H9 (cell line): ENCODE measurements around the gene TBL1X. TPM values are rescaled to one million over a fixed set of nuclear protein-coding genes. Genes with fewer than 3 reads are reported as not detected.

Source experiments
- DNase-seq: peaks from one replicate; pipeline ENCODE4 v3.0.0-alpha.2; 2017
- H2AFZ ChIP-seq: one replicate; pipeline ENCODE4 v1.6.1; 2013; ENCODE audit warnings: mild to moderate bottlenecking, low read length, control low read depth, moderate library complexity
- H2AK5ac ChIP-seq: 2 replicates; pipeline ENCODE4 v1.6.1; 2013; ENCODE audit warnings: low read length, control low read depth, mixed read lengths; ENCODE audit not compliant: insufficient read length
- H2BK120ac ChIP-seq: one replicate; pipeline ENCODE4 v1.6.1; 2013; ENCODE audit warnings: low read depth, mild to moderate bottlenecking, low read length, control low read depth, inconsistent platforms; ENCODE audit not compliant: poor library complexity, severe bottlenecking
- H2BK12ac ChIP-seq: 2 replicates; pipeline ENCODE4 v1.6.1; 2013; ENCODE audit warnings: low read length, control low read depth, mixed read lengths, low read depth; ENCODE audit not compliant: insufficient read length
- H2BK15ac ChIP-seq: 2 replicates; pipeline ENCODE4 v1.6.1; 2013; ENCODE audit warnings: low read depth, low read length, control low read depth
- H2BK20ac ChIP-seq: one replicate; pipeline ENCODE4 v1.6.1; 2013; ENCODE audit warnings: low read depth, mild to moderate bottlenecking, low read length, control low read depth, inconsistent platforms; ENCODE audit not compliant: poor library complexity, severe bottlenecking
- H2BK5ac ChIP-seq: 2 replicates; pipeline ENCODE4 v1.6.1; 2013; ENCODE audit warnings: low read length, control low read depth, mixed read lengths; ENCODE audit not compliant: insufficient read length
- H3K14ac ChIP-seq: 2 replicates; pipeline ENCODE4 v1.6.1; 2013; ENCODE audit warnings: low read length, control low read depth; ENCODE audit not compliant: insufficient read depth
- H3K18ac ChIP-seq: 2 replicates; pipeline ENCODE4 v1.6.1; 2013; ENCODE audit warnings: low read depth, mild to moderate bottlenecking, mixed read lengths, low read length, control low read depth; ENCODE audit not compliant: insufficient read length
- H3K23ac ChIP-seq: 2 replicates; pipeline ENCODE4 v1.6.1; 2013; ENCODE audit warnings: low read length, control low read depth, mixed read lengths, low read depth; ENCODE audit not compliant: insufficient read length
- H3K23me2 ChIP-seq: 2 replicates; pipeline ENCODE4 v1.6.1; 2013; ENCODE audit warnings: low read depth, mild to moderate bottlenecking, mixed read lengths, low read length, control low read depth; ENCODE audit not compliant: insufficient read length, poor library complexity, severe bottlenecking
- H3K27ac ChIP-seq: 2 replicates; pipeline ENCODE4 v1.5.1; 2013; ENCODE audit warnings: low read length, control low read depth, mixed read lengths, low read depth; ENCODE audit not compliant: insufficient read length
- H3K27me3 ChIP-seq: 2 replicates; pipeline ENCODE4 v1.6.1; 2013; ENCODE audit warnings: low read length, control low read depth, inconsistent platforms; ENCODE audit not compliant: insufficient read depth
- H3K4ac ChIP-seq: 2 replicates; pipeline ENCODE4 v1.6.1; 2013; ENCODE audit warnings: low read depth, mild to moderate bottlenecking, control low read depth, inconsistent platforms, low read length, moderate library complexity
- H3K4me1 ChIP-seq: 2 replicates; pipeline ENCODE4 v1.6.1; 2013; ENCODE audit warnings: low read length, control low read depth, inconsistent platforms; ENCODE audit not compliant: insufficient read depth
- H3K4me2 ChIP-seq: 2 replicates; pipeline ENCODE4 v1.6.1; 2013; ENCODE audit warnings: low read length, control low read depth, mixed read lengths; ENCODE audit not compliant: insufficient read length, insufficient read depth
- H3K56ac ChIP-seq: 2 replicates; pipeline ENCODE4 v1.6.1; 2013; ENCODE audit warnings: low read depth, mild to moderate bottlenecking, mixed read lengths, low read length, control low read depth; ENCODE audit not compliant: insufficient read length
- H3K79me1 ChIP-seq: 2 replicates; pipeline ENCODE4 v1.6.1; 2013; ENCODE audit warnings: low read depth, mild to moderate bottlenecking, moderate library complexity, low read length, control low read depth, inconsistent platforms; ENCODE audit not compliant: insufficient read depth, poor library complexity, severe bottlenecking
- H3K79me2 ChIP-seq: 2 replicates; pipeline ENCODE4 v1.6.1; 2013; ENCODE audit warnings: low read length, control low read depth, inconsistent platforms; ENCODE audit not compliant: insufficient read depth
- H3K9ac ChIP-seq: 2 replicates; pipeline ENCODE4 v1.6.1; 2013; ENCODE audit warnings: low read length, control low read depth, mixed read lengths; ENCODE audit not compliant: insufficient read length; ENCODE audit errors: extremely low read depth
- H3K9me3 ChIP-seq: one replicate; pipeline ENCODE4 v1.6.1; 2013; ENCODE audit warnings: low read depth, low read length, inconsistent platforms; ENCODE audit not compliant: control insufficient read depth
- H3T11ph ChIP-seq: one replicate; pipeline ENCODE4 v1.6.1; 2013; ENCODE audit warnings: mild to moderate bottlenecking, low read length, control low read depth, inconsistent platforms
- H4K20me1 ChIP-seq: one replicate; pipeline ENCODE4 v1.6.1; 2013; ENCODE audit not compliant: control insufficient read depth, insufficient read length, insufficient read depth
- H4K5ac ChIP-seq: 2 replicates; pipeline ENCODE4 v1.6.1; 2013; ENCODE audit warnings: low read depth, mild to moderate bottlenecking, mixed read lengths, low read length, control low read depth; ENCODE audit not compliant: insufficient read length
- H4K8ac ChIP-seq: replicated peaks from 2 replicates; pipeline ENCODE4 v1.6.1; 2013; ENCODE audit warnings: low read length, control low read depth, mixed read lengths, low read depth; ENCODE audit not compliant: insufficient read length
- H4K91ac ChIP-seq: 2 replicates; pipeline ENCODE4 v1.6.1; 2013; ENCODE audit warnings: low read depth, mild to moderate bottlenecking, moderate library complexity, mixed read lengths, low read length, control low read depth; ENCODE audit not compliant: insufficient read length
- H3K27ac Mint-ChIP-seq, 3 experiments: 2 replicates in 2 of 3; 3 replicates in 1 of 3; pipeline ENCODE4 v1.8.0; 2020 to 2021; ENCODE audit warnings: mixed read lengths in 3 of 3, mild to moderate bottlenecking in 1 of 3, moderate library complexity in 1 of 3
- H3K27me3 Mint-ChIP-seq: 2 replicates; pipeline ENCODE4 v1.8.0; 2021; ENCODE audit warnings: low read depth, mild to moderate bottlenecking, moderate library complexity, mixed read lengths
- H3K36me3 Mint-ChIP-seq, 3 experiments: 2 replicates in 2 of 3; 3 replicates in 1 of 3; pipeline ENCODE4 v1.8.0; 2020 to 2021; ENCODE audit warnings: low read depth in 3 of 3, mixed read lengths in 3 of 3; ENCODE audit not compliant: insufficient read depth in 1 of 3
- H3K4me1 Mint-ChIP-seq, 2 experiments: 2 replicates each; pipeline ENCODE4 v1.8.0; 2020; ENCODE audit warnings: mixed read lengths in 2 of 2
- H3K4me3 Mint-ChIP-seq, 2 experiments: 2 replicates in 1 of 2; 3 replicates in 1 of 2; pipeline ENCODE4 v1.8.0; 2020 to 2021; ENCODE audit warnings: mild to moderate bottlenecking in 2 of 2, mixed read lengths in 2 of 2, moderate library complexity in 1 of 2
- H3K9me3 Mint-ChIP-seq, 2 experiments: 2 replicates in 1 of 2; 3 replicates in 1 of 2; pipeline ENCODE4 v1.8.0; 2020; ENCODE audit warnings: mild to moderate bottlenecking in 2 of 2, mixed read lengths in 2 of 2, moderate library complexity in 1 of 2
- WGBS: extraction: QIAGEN DNeasy Blood & Tissue Kit; methylation state at CpG from one replicate; pipeline ENCODE4 v1.1.7; 2013; ENCODE audit warnings: missing lambda C conversion rate, low lambda C conversion rate, mixed read lengths; ENCODE audit not compliant: insufficient read length; ENCODE audit errors: extremely low coverage; 5-methylcytosine and 5-hydroxymethylcytosine counted together
- total RNA-seq: library from RNA; stranded (reverse); gene quantifications from 2 replicates; pipeline ENCODE4 v1.2.1, GENCODE V29; 2021
- TF ChIP-seq, protein P1 (sequence below): fragments of 200-600 bp; sonication (generic); conservative IDR thresholded peaks from 3 replicates; pipeline ENCODE4 v1.8.0; 2021; ENCODE audit warnings: antibody characterized with exemption, mild to moderate bottlenecking

Gene TBL1X
- total RNA-seq, 1 experiment from 2014 or later = 24.1 TPM

DNA sequence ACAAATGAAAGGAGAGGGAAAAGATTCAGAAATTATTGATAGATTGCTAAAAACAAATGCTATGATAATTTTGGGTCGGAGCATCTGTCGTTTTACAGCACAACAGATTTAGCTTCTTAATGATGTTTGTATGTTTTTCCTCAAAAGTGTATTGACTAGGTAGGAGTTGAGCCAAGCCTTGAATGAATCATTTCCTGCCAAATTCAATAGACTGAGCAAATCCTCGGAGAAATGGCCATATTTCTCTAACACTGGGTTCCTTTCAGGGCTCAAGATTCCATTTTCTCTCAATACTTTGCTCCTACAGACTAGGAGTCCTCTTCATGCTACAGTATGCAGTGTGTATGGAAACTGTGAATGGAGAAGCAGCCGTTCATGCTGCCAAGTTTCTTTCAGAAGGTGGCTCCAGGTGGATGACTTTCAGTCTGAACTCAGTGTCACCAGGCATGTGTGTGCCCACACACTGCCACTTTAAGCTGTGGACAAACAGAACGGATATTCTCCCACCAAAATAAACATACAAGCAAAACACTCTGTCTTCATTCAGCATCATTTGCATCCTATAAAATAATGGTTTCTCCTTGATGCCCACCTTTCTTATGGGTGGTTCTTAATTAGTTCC lies 146.0 kb downstream of the TBL1X start:
- Histone ChIP-seq H2AK5ac (no peak overlapping the region), H3K4me1 (no peaks in the 10 kb centered on the region; the same call in 1 of the 2 replicates), H3K79me2 (no peaks in the 10 kb centered on the region), H3K9ac (no peak overlapping the region), H2BK15ac (no peak overlapping the region), H3K14ac (no peak overlapping the region), H3K27me3 (no peaks in the 10 kb centered on the region), H3K23ac (no peak overlapping the region), H2BK5ac (no peak overlapping the region), H2BK12ac (no peak overlapping the region), H4K8ac (no peak overlapping the region), H2BK20ac (no peak overlapping the region), H3K4ac (no peak overlapping the region), H4K91ac (no peak overlapping the region), H3K23me2 (no peaks in the 10 kb centered on the region), H4K5ac (no peak overlapping the region), H2AFZ (no peak overlapping the region), H3K4me2 (no peak overlapping the region), H4K20me1 (no peaks in the 10 kb centered on the region), H3T11ph (no peak overlapping the region), H3K27ac (no peak overlapping the region), H2BK120ac (no peak overlapping the region), H3K56ac (no peak overlapping the region), H3K9me3 (no peaks in the 10 kb centered on the region), H3K18ac (no peak overlapping the region), H3K79me1 (no peaks in the 10 kb centered on the region)
- WGBS = no CpG with 5 or more reads among the region's 5 CpGs
- Mint-ChIP-seq H3K27ac (peak overlapping the region in 2 of 3 experiments; percentile 23 to 33; a peak in 1 of 7 replicates), H3K4me1 (peaks cover 21 to 39% of the 10 kb centered on the region in 2 experiments), H3K9me3 (peaks cover 2 to 41% of the 10 kb centered on the region in 2 experiments), H3K36me3 (no peaks in the 10 kb centered on the region; a peak in 2 of 7 replicates), H3K4me3 (no peak overlapping the region), H3K27me3 (peaks cover 2% of the 10 kb centered on the region; the same call in 1 of the 2 replicates)
- TF ChIP-seq, protein P1, sequence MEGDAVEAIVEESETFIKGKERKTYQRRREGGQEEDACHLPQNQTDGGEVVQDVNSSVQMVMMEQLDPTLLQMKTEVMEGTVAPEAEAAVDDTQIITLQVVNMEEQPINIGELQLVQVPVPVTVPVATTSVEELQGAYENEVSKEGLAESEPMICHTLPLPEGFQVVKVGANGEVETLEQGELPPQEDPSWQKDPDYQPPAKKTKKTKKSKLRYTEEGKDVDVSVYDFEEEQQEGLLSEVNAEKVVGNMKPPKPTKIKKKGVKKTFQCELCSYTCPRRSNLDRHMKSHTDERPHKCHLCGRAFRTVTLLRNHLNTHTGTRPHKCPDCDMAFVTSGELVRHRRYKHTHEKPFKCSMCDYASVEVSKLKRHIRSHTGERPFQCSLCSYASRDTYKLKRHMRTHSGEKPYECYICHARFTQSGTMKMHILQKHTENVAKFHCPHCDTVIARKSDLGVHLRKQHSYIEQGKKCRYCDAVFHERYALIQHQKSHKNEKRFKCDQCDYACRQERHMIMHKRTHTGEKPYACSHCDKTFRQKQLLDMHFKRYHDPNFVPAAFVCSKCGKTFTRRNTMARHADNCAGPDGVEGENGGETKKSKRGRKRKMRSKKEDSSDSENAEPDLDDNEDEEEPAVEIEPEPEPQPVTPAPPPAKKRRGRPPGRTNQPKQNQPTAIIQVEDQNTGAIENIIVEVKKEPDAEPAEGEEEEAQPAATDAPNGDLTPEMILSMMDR = no peak
- DNase-seq = no peak
